Body of pancreas (tissue), 4 donors: ENCODE results near the gene WFIKKN2.
"Not testable (repeated sequence)": the region's sequence is repeated elsewhere in the genome, so short reads cannot be mapped to it uniquely, and the experiment has no call there.

Source experiments
- CTCF ChIP-seq, 7 experiments: fragments of 450-650 bp in 4 of 7; fragments of 200-600 bp in 3 of 7; sonication (generic) in 3 of 7; IDR thresholded peaks; one replicate each; pipeline ENCODE4 v1.5.1; 2016 to 2019; ENCODE audit warnings: antibody characterized with exemption in 7 of 7
- POLR2A ChIP-seq, 3 donors: fragments of 450-650 bp; IDR thresholded peaks; one replicate each; pipeline ENCODE4 v1.6.1; 2016; ENCODE audit warnings: antibody characterized with exemption in 3 of 3, mild to moderate bottlenecking in 2 of 3

- not testable (repeated sequence) for TF ChIP-seq POLR2A, CTCF (IDR thresholded peaks at IDR 0.05)
These were observed 30.5 kb upstream of the WFIKKN2 start for GRCh38 chr17:50804749-50805475.
